ENCODE data around the gene VCAN.

DNA sequence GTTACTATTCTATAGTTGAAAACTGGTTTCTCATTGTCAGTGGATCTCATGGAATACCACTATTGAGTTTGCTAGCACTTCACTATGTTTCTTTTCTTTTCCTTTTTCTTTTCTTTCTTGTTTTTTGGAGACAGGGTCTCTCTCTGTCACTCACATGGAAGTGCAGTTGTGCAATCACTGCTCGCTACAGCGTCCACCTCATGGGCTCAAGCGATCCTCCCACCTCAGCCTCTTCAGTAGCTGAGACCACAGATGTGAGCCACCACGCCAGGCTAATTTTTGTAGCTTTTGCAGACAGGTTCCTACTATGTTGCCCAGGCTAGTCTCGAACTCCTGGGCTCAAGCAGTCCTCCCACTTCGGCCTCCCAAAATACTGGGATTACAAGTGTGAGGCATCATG is 42.7 kb upstream of the VCAN start:
- TF ChIP-seq, protein P1, sequence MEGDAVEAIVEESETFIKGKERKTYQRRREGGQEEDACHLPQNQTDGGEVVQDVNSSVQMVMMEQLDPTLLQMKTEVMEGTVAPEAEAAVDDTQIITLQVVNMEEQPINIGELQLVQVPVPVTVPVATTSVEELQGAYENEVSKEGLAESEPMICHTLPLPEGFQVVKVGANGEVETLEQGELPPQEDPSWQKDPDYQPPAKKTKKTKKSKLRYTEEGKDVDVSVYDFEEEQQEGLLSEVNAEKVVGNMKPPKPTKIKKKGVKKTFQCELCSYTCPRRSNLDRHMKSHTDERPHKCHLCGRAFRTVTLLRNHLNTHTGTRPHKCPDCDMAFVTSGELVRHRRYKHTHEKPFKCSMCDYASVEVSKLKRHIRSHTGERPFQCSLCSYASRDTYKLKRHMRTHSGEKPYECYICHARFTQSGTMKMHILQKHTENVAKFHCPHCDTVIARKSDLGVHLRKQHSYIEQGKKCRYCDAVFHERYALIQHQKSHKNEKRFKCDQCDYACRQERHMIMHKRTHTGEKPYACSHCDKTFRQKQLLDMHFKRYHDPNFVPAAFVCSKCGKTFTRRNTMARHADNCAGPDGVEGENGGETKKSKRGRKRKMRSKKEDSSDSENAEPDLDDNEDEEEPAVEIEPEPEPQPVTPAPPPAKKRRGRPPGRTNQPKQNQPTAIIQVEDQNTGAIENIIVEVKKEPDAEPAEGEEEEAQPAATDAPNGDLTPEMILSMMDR (IDR thresholded peaks at IDR 0.05) = no peak
- no peak for TF ChIP-seq POLR2A (IDR thresholded peaks at IDR 0.05)

Measured in stomach (tissue), 4 donors.